NK-92 treated with Interleukin-12 subunit alpha and Interleukin-12 subunit beta, amount 100 ng/mL, for 24 hours (cell line): ENCODE results near the gene IGSF3.

Experiments
- DNase-seq: peaks from one replicate; lab custom pipeline; 2025; lab: John Stamatoyannopoulos, UW

The IGSF3 gene

DNA sequence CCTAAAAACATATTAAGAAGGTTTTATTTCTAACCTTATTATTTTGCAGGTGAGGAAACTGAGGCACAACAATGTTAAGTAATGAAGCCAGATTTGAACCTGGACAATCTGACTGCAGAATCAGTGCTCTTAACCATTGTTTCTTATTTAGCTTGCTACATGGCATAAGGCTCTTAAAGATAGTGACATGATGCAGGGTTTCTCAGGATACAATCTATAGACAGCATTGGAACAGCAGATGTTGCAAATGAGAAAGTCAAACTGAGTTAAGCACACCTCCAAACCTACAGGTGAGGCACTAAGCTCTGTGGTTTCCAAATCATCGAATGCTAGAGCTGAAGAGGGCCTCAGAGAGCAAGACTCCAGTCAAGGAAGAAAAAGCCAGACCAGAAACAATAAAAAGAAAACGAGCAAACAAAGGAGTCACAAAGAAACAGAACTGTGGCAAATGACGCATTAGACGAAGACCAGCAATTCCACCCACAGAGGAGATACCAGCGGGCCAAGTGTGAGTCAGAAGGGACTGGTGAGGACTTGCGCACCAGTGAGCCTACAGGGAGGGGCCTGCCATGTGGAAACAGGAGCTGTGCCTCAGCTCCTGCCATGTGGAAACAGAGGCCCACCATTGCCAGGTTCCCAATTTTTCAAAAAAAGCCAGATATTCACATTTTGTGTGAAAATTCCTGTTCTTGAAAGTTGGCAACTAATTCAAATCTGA is 111.1 kb downstream of the IGSF3 start:
- DNase-seq: peak; percentile 32

DNA sequence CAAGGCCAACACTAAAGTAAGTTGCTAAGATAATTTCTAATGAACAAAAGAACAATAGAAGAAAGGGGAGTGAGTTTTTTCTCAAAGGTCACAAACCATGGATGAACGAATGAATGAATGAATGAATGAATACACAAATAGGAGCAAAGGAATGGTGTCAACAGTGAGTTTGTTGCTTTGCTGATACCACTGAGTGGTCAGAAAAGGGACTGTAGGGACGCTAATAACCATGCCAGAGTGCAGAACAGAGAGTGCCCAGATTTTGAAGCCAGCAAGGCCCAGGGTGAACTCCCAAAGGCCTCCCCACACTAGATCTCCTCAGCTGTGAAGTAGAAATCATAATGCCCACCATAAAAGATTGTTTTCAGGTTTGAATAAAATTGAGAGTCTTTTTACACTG is 112.6 kb downstream of the IGSF3 start:
- no peak for DNase-seq

DNA sequence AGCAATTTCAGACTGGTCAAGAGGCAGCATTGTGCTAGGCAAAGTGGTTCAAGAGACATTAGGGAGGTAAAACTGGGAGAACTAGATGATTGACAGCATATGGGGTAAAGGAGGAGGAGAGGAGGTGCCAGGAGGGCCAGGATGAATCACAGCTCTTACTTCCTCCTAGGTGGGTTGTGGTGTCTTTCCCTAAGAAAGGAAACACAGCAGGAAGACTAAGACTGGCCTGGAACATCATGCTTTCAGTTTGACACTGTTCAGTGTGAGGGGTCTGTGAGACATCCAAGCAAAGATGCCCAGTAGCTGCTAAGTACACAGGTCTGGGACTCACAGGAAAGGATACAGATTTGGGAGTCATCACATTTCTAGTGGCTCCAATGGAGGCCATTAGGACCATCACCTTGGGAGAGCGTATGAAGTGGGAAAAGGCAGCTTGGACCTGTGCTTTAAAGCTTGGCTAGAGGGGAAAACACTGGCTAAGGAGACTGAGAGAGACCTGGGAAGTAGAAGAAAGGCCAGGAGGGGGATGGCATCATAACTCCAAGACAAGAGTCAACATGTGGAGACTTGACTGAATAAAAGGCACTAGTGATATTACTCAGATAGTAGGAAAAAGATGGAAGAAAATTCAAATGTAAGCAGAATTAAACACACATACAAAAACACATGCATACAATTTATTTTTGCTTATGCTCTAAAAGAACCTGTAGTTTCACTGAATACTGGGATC is 114.0 kb downstream of the IGSF3 start:
- DNase-seq: no peak

DNA sequence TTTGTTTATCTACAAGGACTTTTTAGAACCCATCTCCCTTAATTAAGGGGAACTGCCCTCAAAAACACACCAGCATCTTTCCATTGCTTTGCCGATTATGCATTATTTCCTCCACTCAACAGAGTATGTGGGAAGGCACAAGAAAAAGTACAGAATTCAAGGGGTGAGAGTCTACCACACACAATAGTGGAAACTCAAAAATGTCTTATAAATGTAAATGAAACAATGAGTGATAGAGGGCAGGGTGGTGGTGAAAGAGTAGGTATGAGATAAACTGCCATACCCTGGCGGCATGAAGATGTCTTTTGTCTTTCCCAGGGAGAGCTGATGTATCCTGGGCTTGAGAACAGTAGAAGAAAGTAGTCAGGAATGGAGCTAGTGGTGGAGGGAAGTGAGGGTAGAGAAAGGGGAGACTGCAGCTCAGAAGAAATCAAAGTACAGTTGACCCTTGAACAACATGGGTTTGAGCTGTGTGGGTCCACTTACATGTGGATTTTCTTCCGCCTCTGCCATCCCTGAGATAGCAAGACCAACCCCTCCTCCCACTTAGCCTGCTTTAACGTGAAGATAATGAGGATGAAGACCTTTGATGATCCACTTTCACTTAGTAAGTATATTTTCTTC is 121.1 kb downstream of the IGSF3 start:
- DNase-seq: no peak

DNA sequence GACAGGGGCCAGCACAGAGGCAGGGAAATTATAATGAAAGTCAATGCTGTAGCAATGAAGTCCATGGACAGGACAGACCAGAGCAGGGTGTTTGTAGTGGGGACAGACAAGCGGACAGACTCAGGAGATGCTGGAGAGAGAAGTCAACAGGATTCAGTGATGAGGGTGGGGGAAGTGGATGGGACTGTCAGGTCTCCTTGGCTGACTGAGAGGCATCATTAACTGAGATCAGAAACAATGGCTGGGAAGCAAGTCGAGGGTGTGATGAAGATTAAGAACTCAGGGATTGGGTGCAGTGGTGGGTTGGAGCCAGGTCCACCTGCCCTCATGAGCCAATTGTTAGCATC is 122.2 kb downstream of the IGSF3 start:
- no peak for DNase-seq

DNA sequence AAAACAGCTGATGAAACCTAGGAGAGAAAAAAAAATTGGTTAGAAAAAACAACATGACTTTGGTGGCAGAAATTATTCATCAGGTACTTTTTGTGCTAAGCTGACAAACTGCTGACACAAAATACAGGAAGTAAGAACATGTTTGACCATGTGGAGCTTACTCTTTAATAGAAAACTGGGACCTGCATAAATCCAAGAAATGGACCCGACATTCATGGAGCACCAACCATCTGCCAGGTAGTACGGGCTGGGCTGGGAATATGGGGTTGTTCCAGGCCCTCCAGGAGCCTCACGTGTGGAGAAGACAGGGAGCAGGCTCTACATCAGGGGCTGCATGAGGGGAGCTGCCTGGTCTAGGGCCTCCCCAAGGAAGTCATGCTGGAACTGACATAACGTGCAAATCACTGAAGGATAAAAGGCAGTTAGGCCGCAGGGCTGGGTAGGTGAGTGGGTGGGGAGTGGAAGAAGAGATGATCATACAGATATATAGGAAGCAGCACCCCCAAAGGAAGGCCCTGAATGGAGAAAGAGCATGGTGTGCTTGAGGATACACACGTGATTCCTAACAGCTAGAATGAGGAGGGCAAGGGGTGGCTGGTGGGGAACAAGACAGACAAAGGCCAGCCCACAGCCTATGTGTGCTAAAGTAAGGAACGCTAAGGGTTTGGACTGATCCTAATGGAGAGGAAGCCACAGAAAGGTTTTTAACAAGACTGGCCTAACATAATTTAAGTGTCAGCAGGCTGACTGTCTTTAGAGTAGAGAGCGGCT is 122.8 kb downstream of the IGSF3 start:
- DNase-seq: no peak

DNA sequence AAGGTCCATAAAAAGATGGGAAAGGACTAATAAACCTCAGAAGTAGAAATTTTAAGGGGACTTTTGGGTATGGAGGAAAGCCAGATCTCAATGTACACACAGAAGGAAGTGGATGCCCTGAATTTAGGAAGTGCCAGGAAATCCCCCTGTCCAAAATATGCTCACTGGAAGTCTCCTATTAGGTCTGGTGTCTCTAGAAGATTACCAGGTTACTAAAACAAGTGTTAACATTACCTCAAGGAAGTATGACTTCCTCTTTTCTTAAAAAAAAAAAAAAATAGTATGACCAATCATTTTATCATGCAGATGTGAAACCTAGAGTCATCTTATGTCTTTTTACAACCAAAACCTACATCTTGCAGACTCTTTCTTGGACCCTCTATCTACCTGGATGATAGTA is 127.4 kb downstream of the IGSF3 start:
- DNase-seq: no peak

DNA sequence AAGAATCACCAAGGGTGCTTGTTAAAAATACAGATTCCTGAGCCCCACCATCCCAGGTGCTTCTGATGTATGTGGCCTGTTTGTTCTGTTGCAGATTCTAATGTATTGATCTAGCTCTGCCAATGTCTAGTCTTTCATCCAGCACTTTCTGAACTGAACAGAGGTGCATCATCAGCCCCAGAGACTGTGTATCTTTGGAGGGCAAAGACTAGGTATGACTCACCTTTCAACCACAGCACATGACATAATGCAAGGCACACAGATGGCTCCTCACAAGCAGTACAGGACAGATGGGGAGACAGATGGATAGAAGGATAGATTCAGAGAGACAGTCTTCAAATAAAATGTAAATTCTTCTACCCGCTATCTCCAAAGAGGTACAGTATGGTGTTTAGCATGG is 129.0 kb downstream of the IGSF3 start:
- peak; percentile 42 for DNase-seq

DNA sequence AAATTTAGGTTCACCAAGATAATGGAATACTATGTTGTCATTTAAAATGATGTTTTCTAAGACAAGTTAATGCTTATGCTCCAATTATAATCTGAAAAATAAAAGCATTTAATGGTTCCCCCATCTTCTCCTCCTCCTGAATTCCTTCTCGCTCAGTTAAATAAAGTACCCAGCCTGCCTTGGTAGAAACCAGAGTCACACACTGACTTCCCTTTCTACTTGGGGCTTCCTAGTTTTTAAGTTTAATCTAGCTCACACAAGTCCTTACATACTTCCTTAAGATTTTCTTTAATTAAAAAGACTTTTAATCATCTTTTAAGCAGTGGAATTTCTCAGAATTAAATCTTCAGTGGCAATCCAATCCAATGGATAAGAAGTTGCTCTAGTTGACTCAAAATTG is 129.6 kb downstream of the IGSF3 start:
- DNase-seq: no peak

DNA sequence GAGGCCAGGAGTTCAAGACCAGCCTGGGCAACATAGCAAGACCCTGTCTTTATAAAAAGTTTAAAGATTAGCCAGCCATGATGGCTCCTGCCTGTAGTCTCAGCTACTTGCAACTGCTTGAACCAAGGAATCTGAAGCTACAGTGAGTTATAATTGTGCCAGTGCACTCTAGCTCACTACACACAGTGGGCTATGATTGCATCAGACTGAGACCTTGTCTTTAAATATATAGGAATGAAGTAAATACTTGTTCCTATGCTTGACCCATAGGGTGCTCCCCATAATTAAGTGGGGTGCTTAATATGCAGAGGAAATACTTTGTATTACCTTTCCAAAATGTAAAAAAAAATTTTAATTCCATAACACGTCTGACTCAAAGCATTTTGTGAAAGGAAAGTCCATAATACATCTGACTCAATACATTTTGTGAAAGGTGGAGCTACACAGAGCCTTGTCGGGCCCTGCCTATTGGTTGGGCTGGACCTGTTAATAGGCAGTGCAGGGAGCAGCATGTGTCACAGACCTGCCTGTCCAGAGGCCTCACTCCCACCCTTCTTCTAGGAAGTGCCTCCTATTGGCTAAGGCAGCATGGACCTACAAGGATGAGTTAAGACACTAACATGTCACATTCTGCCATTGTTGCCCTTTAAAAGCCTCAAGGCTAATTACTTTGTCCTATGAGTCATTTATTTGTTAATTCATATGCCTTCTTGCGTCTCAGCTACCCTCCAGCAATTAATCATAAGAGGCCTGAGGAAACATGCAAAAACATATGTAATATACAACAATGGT is 130.3 kb downstream of the IGSF3 start:
- peak; percentile 66 for DNase-seq

DNA sequence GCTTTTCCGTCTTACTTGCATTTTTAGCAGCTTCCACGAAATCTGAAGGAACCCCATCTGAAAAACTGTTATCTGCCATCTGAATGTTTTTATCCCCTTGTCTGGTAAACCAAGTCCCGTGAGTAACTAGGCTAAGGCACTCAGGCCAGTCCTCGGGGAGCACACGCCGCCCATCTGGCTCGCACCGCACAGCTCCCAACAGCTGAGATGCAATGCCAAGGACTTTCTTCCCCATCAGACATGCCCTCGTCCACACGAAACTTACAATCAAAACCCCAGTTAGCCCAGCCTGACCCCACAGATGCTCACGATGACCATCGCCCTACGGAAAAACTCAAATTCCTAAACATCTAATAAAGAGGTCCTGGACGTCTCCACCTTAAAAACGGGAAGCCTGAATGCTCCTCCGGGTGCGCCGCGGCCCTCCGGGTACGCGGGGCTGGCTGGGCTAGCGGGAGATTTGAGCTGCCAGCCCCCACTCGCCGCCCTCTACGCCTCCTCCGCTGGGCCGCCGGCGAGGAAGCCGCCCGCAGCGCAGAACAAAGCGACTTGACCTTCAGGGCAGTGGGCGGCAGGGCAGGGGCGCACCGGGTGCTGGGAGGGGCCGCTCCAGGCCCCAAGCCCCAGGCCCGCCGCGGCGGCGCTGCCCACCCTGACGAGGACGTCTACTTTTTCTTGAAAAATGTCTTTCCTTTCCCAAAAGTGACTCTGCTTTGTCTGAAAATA is 133.4 kb downstream of the IGSF3 start:
- DNase-seq: no peak

DNA sequence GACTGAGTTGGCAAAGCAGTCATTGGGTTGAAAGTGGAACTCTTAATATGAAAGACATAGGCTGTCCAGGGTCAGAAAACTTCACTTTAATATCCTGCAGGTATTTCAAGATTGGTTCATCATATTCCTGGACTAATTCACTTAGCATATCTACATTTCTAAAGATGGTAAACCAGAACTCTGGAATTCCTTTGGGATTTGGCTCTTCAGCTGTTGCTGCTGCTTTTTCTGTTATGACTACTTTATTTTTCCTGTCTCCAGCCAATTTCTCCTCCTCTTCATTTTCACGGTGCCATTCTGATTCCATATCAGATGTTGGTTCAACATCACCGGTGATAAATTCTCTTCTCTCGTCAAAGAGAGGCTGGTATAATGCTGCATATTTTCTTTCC is 134.1 kb downstream of the IGSF3 start:
- DNase-seq: no peak

DNA sequence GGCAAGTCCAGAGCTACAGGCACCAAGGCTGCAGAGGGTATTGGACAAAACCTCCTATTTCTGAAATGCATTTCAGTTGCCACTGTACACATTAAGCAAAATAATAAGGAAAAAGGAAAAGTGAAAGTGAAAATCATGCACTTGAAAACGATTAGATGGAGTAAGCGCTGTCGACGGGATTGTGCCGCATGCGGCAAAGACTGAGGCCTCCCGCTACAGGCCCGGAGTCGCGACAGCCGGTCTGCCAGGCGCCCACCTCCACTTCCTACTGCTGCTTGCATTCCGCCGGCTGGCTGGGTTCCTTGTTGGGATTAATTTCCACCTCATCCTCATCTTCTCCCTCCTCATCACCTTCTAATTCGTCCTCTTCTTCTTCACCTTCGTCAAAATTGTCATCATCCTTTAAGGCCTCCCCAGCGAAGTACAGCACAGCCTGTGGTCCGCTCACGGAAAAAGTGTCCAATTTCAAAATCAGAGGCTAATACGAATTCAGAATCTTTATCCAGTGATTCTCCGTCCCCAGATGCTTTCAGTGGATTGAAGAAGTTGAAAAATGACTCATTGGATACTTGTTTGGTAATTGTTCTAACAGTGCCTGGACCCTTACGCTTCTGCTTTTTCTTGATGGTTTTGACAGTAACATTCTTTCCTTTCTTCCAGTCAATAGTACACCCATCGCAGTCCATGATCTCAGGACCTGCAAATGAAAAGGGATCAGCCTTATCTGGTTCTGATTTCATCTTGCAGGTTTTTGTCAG is 134.7 kb downstream of the IGSF3 start:
- DNase-seq: no peak

DNA sequence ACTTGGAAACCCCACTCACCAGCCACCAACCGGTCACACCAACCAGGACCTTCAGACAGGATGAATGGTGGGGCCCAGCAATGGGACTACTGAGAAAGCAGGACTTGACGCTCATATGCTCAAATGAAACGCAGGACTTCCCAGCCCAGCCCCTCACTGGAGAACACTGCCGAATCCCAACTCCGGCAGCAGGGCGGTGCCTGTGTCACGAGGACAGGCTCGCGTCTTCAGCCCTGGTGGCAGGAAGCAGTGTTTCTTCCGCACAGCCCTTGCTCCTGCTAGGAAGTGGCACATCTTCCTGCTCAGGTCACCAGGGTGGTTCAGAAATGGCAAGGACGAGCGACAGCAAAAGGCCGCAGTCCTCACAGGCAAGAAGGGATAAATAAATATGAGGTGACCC is 135.6 kb downstream of the IGSF3 start:
- DNase-seq: no peak

DNA sequence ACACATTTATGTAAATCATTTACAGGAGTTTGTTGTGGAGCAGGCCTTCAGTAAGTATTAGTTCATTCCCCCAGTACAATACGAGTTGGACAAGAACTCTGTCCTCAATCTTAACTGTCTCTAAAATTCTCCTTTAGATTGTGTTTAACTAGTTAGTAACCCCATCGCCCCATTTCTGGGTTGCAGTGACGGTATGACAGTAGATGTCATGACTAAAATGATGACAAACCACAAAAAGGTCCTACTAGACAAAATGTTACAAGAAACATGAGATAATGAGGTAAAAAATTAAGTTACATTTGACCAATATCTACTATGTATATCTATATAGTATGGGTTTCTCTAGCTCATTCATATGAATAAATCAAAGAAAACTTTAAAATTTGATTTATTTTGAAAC is 137.9 kb downstream of the IGSF3 start:
- no peak for DNase-seq

DNA sequence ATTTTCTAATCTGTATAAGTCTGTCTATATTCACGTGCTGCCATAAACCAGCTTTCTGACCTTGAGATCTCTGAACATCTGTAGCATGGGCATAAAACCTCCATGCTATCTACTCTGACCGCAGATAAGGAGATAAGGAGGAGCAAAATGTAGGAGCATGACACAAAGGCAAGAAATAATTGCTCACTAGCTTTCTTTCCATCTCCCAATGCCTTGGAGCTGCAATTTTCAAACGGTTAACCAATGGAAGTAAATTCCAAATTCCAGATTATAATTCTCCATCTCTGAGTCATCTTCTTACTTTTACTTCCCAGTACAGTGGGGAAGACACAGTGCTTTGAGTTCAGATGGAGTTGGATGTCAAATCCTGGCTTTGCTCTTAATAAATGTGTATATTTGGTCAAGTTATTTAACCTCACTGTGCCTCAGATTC is 138.3 kb downstream of the IGSF3 start:
- no peak for DNase-seq

DNA sequence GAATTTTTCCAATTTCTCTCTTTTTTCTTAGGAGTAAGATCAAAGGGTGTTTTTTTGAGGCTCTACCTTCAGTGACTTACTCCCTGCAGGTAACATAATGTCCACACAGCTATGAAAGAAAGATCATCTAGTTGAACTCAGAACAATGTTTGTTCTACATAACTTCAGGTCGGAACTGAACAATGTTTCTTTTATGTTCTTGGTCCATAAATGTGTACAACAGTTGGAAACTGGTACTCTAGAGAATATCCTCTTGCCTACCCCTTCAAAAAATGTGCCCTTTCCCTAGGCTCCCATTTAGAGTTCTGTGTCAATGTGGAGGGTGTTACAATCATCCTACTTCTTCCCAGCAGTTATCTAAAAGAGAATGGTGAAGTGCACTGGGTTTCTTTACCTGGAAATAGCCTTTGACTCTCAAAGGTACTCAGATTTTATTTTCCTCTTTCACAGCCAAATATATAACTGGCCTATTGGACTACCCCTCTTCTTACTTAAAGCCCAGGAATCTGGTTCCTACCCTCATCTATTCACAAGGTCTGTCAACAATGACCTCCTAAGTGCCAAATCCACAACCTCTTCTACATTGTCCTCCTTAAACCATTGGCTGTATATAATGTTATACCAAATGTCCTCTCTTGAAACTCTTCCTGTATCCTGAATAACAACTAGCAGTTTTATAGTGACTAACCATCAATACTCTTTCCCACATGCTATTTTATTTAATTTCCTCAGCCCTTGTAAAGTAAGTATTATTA is 139.0 kb downstream of the IGSF3 start:
- no peak for DNase-seq

DNA sequence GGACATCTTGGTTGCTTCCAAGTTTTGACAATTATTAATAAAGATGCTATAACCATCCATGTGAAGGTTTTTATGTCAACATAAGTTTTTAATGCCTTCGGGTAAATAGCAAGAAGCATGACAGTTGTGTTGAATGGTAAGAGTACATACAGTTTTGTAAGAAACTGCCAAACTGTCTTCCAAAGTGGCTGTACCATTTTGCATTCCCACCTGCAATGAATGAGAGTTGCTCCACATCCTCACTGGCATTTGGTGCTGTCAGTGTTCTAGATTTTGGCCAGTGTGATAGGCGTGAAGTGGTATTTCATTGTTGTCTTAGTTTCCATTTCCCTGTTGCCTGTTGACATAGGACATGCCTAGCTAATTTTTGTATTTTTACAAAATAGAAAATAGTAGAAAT is 142.1 kb downstream of the IGSF3 start:
- no peak for DNase-seq
